CD4-positive, alpha-beta T cell treated with Interleukin-4 for 4 hours (primary cell): Measurements from ENCODE around the gene PPCDC.

Source experiments
- DNase-seq: peaks from one replicate; pipeline ENCODE4 v3.0.0-alpha.2; 2020

Gene PPCDC

DNA sequence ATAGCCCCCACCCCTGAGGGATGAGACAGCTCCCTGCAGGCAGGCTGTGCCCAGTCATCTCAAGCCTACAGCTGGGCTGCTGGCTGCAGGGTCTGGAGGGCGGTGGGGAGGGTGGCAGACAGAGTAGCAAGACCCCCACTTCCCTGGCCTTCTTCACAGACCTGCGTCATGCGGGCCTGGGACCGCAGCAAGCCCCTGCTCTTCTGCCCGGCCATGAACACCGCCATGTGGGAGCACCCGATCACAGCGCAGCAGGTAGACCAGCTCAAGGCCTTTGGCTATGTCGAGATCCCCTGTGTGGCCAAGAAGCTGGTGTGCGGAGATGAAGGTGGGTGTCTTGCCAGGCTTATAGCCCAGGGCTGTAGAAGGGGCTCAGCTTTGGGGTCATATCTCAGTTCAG lies 25.0 kb downstream of the PPCDC start:
- DNase-seq: no peak

DNA sequence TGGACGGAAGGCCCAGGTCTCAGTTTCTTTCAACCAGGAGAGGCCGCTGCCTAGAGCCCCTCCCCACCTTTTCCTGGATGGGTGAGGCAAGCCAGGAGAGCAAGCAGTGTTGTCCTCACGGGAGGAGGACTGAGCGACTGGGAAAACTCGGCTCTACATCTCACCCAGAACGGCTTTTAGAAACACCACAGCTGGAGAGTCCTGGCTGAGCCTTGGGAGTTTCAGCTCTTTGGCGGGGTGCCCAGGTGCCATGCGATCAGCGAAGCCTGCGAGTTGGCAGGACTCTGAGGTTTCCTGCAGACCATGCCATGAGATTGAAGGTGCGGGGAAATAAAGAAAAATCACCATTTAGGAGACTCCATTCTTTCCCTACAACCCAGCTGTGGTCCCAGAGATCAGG lies 26.0 kb downstream of the PPCDC start:
- DNase-seq: no peak

DNA sequence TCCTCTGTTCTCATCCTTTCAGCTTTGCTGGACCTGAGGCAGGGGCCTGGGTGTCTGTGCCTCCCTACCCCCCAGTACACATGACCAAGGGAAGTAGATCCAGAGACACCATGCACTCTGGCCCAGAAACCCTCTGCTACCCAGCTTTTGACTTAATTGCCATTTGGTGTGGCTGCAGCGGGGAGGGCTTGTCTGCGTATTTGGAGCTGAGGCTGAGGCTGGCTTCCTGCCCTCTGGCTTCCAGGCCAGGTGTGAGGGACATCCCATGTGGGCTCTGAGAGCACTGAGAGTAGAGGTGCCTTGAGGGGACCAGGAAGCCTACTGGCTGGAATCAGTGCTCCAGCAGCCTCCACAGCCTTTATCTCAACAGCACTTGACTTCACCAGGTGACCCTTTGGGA lies 26.9 kb downstream of the PPCDC start:
- no peak for DNase-seq

DNA sequence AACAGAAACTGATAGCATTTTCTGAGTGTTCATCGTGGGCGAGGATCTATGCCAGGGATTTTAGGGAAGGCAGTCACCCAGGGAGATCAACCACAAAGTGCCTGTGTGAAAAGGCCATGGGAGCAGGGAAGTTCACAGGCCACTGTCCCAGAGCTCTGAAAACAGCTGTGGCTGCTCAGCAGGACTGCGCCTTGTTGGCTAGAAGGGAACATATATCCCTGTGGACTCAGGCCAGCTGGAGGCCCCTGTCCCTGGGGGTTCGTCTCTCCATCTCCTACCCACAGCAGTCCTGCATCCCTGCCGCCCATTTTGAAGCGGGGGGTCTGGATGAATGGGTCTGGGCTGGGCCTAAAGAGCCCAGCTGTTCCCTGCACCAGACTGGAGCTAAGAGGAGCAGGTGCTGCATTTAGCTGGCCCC lies 27.8 kb downstream of the PPCDC start:
- no peak for DNase-seq

DNA sequence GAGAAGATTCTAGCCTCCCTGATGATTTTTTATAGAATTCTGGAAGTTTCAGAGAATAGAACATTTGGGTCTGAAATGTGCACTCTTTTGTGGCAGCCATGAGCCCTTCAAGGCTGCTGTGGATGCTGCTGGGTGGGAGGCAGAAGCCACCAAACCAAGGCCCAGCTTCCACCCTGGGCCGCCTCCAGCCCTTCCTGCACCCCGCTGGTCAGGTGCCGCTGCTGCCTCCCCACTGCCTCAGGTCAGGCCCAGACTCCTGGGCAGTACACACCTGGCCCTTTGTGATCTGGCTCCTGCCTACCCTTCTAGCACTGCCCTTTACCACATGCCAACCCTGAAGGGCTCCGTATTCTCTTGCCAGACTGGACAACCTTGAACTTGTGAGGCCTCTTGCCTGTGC lies 28.3 kb downstream of the PPCDC start:
- no peak for DNase-seq

DNA sequence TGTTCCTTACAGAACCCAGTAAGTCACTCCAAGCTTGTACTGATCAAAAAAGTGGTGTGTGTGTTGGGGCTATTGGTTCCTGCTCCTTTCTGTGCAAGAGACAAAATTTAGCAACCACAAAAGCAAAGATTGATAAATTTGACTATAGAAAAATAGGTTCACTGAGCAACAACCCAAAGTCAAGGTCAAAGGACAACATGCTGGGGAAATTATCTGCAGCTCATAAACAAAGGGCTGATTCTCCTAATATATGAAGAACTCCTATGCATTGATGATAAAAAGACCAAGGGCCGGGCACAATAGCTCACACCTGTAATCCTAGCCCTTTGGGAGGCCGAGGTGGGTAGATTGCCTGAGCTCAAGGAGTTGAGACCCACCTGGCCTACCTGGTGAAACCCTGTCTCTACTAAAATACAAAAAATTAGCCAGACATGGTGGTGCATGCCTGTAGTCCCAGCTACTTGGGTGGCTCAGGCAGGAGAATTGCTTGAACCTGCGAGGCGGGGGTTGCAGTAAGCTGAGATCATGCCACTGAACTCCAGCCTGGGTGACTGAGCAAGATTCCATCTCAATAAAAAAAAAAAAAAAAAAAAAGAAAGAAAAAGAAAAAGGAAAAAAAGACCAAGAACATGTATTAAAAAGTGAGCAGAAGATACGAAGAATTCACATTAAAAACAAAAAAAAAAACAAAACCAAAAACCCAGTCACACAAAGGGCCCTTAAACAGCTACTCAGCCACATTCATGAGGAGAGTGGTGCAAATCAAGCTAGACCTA lies 29.8 kb downstream of the PPCDC start:
- DNase-seq: no peak

DNA sequence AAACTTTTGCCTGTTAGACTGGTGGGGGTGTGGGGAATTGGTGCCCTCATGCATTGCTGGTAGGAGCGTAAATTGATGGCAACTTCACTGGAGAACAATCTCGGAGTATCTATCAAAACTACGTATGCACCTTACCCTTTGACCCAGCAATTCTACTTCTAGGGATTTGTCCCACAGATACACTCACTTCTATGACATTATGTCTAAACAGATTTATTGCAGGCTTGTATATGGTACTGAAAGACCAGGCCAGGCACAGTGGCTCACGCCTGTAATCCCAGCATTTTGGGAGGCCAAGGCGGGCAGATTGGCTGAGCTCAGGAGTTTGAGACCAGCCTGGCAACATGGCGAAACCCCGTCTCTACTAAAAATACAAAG lies 30.3 kb downstream of the PPCDC start:
- DNase-seq: no peak

DNA sequence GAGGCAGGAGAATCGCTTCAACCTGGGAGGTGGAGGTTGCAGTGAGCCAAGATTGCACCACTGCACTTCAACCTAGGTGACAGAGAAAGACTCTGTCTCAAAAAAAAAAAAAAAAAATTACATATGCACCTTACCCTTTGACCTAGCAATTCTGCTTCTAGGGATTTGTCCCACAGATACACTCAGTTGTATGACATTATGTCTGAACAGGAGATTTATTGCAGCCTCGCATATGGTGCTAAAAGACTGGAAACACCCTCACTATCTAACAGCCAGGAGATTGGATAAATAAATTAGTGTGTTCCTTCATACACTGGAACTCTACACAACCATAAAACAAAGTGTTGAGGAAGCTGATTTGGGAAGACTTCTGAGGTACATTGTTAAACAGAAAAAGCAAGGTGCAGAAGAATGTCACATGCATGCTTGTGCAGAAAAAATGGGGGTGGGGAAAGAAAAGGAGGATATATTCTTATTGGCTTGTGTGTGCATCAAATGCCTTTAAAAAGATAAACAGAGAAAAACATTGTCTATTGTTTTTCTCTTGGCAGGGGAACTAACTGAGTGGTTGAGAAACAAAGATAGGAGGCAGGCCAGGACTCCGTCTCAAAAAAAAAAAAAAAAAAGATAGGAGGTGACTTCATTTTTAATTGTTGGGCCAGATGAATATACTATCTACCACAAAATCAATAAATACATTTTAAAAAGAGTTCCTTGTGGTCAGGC lies 30.9 kb downstream of the PPCDC start:
- no peak for DNase-seq

DNA sequence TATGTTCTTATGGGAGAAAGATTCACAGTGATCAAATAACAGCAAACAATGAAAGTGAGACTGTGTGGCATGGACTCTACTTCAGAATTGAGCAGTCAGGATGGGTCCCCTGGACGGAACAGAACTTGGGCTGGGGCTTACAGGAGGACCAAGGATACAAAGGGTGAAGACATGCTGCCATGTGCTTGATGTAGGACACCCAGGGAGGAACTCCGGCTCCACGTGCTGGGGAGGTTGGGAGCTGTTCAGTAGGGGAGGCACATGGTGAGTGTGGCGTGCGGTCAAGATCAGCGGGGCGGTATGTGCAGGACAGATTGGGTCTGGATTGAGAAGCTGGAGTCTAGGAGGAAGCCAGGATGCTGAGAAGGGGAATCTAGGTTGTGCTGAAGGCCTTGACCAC lies 32.6 kb downstream of the PPCDC start:
- DNase-seq: no peak

DNA sequence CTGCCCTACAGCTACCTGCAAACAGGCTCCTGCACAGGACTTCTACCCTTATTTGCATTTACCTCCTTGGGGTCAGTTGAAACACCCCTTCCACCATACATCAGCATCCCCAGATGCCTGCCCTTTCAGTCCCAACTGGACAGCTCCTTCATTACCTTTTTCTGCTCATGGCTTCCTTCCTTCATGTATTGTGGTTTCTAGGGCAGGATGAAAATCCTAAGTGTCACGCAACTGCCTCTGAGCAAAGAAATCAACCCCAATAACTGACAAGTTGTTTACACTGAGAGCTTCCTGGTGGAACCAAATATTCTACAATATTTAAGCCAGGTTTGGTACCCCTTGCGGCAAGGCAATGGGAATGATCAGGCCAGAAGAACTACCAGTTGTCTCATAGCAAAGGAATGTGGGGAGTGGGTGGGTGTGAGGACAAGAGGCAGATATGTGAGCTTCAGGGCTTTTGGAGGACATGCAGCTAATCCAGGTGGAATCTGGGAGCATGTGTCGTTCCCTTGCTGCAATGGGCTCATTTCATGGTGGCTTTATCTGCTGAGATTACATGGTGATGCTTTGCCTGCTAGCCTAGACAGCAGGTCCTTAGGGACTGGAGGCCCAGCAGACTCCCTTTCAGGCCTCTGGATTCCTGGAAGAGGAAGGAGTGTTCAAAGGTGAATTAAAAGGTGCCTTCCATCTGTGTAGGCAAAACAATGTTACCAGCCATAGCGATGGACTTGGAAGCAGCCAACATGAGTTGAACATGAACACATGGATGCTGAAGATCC lies 34.9 kb downstream of the PPCDC start:
- no peak for DNase-seq

DNA sequence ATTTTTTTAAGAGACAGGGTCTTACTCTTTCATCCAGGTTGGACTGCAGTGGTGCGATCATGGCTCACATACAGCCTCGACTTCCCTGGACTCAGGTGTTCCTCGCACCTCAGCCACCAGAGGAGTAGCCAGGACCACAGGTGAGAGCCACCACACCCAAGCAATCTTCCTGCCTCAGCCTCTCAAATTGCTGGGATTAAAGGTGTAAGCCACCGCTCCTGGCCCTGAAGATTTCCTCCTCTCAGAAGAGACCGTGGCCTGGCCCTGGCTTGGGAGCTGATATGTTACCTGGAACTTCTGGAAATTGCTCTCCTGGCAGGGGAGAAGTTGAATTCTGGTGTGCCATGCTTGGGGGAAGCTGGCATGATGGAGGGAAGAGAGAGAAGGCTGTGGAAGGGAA lies 36.2 kb downstream of the PPCDC start:
- DNase-seq: no peak

DNA sequence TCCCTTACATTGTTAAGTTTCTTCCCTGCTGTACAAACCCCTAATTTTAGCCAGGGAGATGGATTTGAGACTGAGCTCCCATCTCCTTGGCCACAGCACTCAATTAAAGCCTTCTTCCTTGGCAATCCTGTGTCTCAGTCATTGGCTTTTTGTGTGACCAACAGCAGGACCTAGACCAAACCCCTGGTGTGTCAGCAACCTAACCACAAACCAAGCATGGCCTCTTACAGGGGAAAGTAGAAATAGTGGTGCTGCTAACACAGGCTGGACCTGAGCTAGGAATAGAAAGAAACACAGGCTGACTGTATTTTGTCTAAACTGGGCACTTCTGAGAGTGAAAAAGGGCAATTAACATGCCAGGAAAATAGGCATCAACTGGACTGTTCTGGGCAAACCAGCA lies 37.9 kb downstream of the PPCDC start:
- no peak for DNase-seq

DNA sequence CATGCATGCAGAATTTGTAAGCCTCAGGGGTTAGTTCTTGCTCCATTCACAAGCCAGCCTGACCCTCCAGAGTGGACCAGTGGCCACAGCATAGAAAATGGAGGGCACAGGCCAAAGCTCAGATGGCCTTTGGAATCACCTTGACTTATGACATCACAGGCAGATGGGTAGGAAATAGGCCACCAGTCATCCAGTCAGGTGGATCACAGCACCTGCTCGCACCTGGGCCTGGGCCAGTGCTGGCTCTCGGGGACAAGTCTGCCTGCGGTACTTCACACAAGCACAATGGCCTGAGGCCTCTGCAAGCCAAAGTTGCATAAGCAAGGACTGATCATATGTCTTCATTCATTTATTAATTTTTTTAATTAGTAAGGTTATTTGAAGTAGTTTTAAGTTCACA lies 39.3 kb downstream of the PPCDC start:
- no peak for DNase-seq

DNA sequence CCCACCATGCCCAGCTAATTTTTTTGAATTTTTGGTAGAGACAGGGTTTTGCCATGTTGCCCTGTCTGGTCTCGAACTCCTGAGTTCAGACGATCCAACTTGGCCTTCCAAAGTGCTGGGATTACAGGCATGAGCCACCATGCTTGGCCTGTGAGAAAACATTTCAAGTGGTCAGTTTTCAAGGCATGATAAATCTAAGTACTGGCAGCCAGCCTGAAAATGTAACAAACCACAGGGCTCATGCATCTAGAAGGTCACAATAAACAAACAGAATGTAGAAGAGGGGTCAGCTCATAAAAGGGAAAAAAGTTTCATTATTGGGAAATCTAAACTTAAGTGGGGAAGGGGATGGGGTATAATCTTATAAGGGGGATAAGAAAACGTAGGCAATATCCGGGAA lies 39.9 kb downstream of the PPCDC start:
- no peak for DNase-seq

DNA sequence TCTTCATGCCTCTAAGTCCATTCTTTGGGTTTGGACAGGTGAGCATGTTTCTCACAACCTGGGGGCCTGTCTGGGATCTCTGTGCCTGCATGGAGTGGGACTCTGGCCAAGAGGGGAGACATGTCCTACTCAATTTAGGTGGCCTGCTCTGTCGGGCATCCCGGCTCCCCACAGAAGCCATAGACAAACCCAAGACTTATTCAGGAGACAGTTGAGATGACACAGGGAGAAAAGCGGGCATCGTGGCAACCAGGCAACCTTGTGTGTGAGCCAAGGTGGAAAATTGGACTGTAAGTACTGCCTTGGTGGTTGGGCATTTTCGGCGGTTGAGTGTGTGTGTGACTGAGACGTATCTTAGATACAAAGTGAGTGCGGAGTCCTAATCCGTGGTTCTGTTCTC lies 40.5 kb downstream of the PPCDC start:
- DNase-seq: no peak

DNA sequence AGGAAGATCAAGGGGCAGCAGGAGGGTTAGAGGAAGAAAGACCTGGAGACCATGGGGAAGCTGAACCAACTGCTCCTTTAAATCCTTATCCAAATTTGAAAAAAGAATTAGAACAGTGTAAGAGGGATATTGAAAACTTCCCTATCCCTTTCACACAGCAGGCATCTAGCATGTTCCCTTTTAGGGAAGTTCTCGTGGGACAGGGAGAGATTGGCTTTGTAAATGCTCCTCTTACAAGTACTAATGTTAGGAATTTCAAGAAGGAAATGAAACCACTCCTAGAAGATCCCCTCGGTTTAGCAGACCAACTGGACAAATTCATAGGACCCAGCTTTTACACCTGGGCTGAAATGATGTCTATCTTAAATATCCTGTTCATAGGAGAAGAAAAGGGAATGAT lies 41.5 kb downstream of the PPCDC start:
- no peak for DNase-seq

DNA sequence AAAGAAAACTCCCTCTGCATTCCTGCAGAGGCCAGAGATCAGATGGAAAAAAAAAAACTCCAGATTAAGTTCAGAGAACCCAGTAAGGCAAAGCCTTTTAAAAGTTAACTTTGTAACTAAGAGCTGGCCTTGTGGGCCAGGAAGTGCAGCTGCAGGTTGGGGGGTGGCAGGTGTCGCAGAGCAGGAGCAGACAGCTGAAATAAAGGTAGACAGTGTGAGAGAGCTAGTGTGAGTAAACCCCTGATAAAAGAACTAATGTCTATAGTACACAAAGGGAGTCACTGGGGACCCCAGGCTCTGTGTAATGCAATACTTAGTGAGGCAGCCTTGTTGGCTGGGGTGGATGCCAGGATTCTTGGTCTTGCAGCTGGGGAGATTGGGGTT lies 42.1 kb downstream of the PPCDC start:
- DNase-seq: no peak

DNA sequence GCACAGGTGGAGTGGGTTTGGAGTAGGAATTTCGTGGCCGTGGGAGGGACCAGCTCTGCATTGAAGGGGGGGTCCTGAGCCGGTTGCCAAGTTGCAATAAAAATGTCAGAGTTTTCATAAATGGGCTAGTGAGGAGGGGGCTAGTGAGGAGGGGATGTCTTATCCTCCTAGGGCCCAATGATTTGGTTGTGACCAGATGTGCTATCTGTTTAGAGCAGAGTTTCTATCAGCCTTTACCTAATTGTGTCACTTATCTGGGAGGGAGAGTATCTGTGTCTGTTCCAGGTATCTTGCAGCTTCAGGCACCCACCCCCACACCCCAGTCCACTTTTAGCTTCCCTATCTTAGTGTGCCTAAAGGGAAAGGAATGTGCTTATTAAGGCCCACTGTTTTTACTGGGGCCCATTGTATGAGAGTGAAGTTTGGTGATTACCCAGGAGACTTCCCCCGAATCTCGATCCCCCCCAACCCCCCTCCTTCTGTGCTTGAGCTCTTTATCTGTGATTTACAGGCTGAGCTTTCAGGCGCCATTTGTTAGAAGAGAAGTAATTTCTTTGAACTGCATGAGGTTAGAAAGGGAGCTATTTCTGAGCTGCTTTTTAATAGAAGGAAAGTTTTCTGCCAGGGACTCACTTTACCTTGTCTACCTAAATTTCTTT lies 42.6 kb downstream of the PPCDC start:
- DNase-seq: no peak

DNA sequence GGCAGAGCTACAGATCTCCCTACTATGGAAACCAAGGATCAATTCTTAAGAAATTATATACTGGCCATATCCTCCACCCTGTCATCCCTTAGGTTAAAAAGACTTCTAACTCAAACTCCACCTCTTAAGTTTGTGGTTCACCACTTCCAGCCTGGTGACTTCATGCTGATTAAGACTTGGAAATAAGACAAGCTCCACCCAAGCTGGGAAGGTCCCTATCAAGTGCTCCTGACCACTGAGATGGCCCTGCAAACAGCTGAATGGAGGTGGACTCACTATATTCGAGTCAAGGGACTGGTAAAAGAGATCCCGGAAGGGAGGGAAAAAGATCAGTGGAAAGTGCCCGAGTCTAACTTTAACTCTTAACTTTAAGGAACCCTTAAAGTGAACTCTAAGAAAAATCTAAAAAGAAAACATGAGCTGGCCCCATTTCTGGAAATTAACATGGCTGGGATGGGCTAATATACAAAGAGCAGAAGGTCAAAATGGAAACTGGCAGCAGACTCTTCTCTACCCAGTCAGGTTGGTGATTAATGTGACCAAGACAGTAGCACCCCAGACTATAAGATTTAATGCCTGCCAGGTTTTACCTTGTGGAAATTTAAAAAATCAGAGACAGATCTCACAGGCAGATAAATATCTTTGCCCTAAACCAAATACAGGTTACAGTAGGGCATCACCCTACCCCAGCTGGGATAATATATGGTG lies 43.9 kb downstream of the PPCDC start:
- peak; percentile 49 for DNase-seq

DNA sequence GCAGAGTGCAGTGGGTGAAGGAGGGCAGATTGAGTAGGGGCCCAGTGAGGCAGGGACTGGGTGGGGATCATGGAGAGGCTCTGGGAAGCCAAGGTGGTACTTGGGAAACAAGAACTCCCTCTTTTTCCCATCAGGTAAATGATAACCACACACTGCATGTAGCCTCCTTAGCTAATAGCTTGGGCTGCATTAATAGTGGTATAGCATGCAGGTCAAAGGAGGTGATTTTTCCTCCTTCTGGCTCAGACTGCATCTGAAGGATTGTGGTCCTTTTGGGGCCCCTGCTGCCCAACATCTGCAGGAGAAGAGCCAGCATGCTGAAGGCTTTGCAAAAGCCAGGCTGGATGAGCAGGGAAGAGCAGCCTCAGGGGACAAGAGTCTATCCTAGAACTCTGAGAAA lies 45.4 kb downstream of the PPCDC start:
- DNase-seq: no peak

DNA sequence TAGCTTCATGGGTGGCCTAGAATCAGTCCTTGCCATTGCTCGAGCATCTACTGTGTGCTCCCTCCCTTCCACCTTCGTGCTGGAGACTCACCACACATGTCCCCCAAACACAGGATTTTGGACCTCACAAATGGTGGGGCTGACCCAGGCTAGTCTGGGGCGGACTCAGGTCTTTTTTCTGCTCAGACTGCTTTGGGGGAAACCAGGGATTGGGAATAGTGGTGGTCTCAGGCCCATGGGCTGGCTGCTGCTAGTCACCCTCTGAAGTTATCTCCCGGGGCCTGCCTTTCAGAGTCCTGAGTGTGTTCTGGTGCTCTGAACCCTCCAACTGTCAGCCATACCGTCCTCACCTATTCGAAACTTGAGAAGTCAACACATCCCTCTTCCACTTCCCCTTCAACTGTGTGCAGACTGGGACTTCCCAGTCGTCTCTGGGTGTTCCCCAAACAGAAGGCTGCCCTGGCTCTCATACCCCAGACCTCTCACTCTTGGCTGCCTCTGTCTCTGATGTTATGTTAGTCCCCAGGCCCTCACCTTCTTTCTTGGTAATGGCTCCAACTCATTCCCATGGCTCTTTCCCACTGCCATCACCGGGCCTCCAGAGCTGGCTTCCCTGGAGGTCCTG lies 46.0 kb downstream of the PPCDC start:
- DNase-seq: peak; percentile 22

DNA sequence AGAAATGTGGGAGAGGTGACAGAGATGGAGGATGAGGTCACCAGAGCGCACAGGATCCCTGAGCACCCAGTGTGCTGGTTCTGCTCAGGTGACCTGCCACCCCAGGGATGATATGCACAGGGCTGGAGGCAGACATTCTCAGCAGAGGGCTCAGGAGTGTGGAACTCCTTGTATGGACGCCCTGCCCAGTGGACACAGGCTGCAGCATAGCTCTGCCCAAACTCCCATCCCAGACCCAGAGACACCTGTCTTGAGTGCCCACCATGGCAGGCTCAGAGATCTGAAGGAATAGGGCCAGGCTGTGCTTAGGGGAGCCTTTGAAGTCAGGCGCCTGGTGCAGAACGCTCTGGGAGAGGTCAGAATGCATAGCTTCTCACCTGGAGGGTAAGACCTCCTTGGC lies 47.3 kb downstream of the PPCDC start:
- no peak for DNase-seq
